Left ventricle myocardium inferior (tissue), 1 donor: ENCODE data around the gene IPCEF1. TPM values are rescaled to one million over a fixed set of nuclear protein-coding genes. Genes with fewer than 3 reads are reported as not detected.

Experiments used
- DNase-seq: peaks from one replicate; pipeline ENCODE4 v3.0.0-alpha.2; 2020
- H3K27ac ChIP-seq: fragments of 200-600 bp; replicated peaks from 2 replicates; pipeline ENCODE4 v1.8.0; 2021
- H3K27me3 ChIP-seq: fragments of 200-600 bp; 2 replicates; pipeline ENCODE4 v1.8.0; 2021; ENCODE audit warnings: low read depth
- H3K36me3 ChIP-seq: fragments of 200-600 bp; 2 replicates; pipeline ENCODE4 v1.8.0; 2021
- H3K4me1 ChIP-seq: fragments of 200-600 bp; 2 replicates; pipeline ENCODE4 v1.8.0; 2021
- H3K4me3 ChIP-seq: fragments of 200-600 bp; 2 replicates; pipeline ENCODE4 v1.8.0; 2021; ENCODE audit warnings: mild to moderate bottlenecking, moderate library complexity
- H3K9me3 ChIP-seq: fragments of 200-600 bp; replicated peaks from 2 replicates; pipeline ENCODE4 v1.8.0; 2021
- CTCF ChIP-seq: fragments of 200-600 bp; IDR thresholded peaks from 2 replicates; pipeline ENCODE4 v1.8.0; 2021; ENCODE audit warnings: antibody characterized with exemption, mild to moderate bottlenecking, borderline replicate concordance
- intact Hi-C: fragments of 100-400 bp; cut with micrococcal nuclease; formaldehyde crosslinking; loops from one replicate; pipeline ENCODE4 v1.11.0; 2022
- total RNA-seq: library from RNA; stranded (reverse); fragmentation: NEBNext Ultra II Directional; extraction: Animal tissue kit (Norgen Biotek cat#: 25700); gene quantifications from one replicate; pipeline ENCODE4 v1.2.1, GENCODE V29; 2021
- donor health status: DM: no; HTN: yes; CAD: no; lungs with severe emphysema.

Gene IPCEF1
- total RNA-seq, 1 donor from 2014 or later: 1.7 TPM

- no peak for DNase-seq
- no peaks in the 10 kb centered on the region for H3K27me3 ChIP-seq
- H3K4me3 ChIP-seq: no peak overlapping the region
- H3K9me3 ChIP-seq: peaks cover 15% of the 10 kb centered on the region
- H3K4me1 ChIP-seq: no peaks in the 10 kb centered on the region
- intact Hi-C loops: no loop called here
- no peaks in the 10 kb centered on the region for H3K36me3 ChIP-seq
- TF ChIP-seq CTCF: no peak
- H3K27ac ChIP-seq: no peak overlapping the region
These were observed 33.4 kb upstream of the IPCEF1 start for GRCh38 chr6:154390034-154390433.

GRCh38 chr6:154388803-154389202 lies 32.2 kb upstream of the IPCEF1 start:
- H3K4me3 ChIP-seq: no peak overlapping the region
- H3K27me3 ChIP-seq: no peaks in the 10 kb centered on the region
- DNase-seq: no peak
- no peak overlapping the region for H3K27ac ChIP-seq
- no peaks in the 10 kb centered on the region for H3K36me3 ChIP-seq
- peaks cover 15% of the 10 kb centered on the region for H3K9me3 ChIP-seq
- H3K4me1 ChIP-seq: no peaks in the 10 kb centered on the region
- intact Hi-C loops: no loop called here
- no peak for TF ChIP-seq CTCF

GRCh38 chr6:154386848-154387717 lies 30.5 kb upstream of the IPCEF1 start:
- no peaks in the 10 kb centered on the region for H3K4me1 ChIP-seq
- no peak overlapping the region for H3K4me3 ChIP-seq
- no peak for DNase-seq
- H3K9me3 ChIP-seq: peaks cover 23% of the 10 kb centered on the region
- H3K27me3 ChIP-seq: no peaks in the 10 kb centered on the region
- no peak for TF ChIP-seq CTCF
- H3K36me3 ChIP-seq: no peaks in the 10 kb centered on the region
- H3K27ac ChIP-seq: no peak overlapping the region
- intact Hi-C loops: no loop called here

- Histone ChIP-seq H3K36me3 (no peaks in the 10 kb centered on the region), H3K4me1 (no peaks in the 10 kb centered on the region), H3K4me3 (no peak overlapping the region), H3K9me3 (peaks cover 12% of the 10 kb centered on the region), H3K27me3 (no peaks in the 10 kb centered on the region), H3K27ac (no peak overlapping the region)
- intact Hi-C loops: no loop called here
- no peak for DNase-seq
- TF ChIP-seq CTCF: no peak
These were observed 27.6 kb upstream of the IPCEF1 start for GRCh38 chr6:154384191-154384590.

GRCh38 chr6:154383273-154383672 lies 26.7 kb upstream of the IPCEF1 start:
- Histone ChIP-seq H3K27ac (no peak overlapping the region), H3K4me3 (no peak overlapping the region)
- TF ChIP-seq CTCF: no peak

More at GRCh38 chr6:154383273-154383672, 26.7 kb upstream of the IPCEF1 start:
- H3K4me1 ChIP-seq: no peaks in the 10 kb centered on the region
- DNase-seq: no peak
- no peaks in the 10 kb centered on the region for H3K27me3 ChIP-seq
- H3K36me3 ChIP-seq: no peaks in the 10 kb centered on the region
- peaks cover 8% of the 10 kb centered on the region for H3K9me3 ChIP-seq
- intact Hi-C loops: no loop called here
